H1 (cell line): ENCODE measurements around the gene ME3. TPM values are rescaled to one million over a fixed set of nuclear protein-coding genes. Genes with fewer than 3 reads are reported as not detected.
"Not testable (repeated sequence)": the region's sequence is repeated elsewhere in the genome, so short reads cannot be mapped to it uniquely, and the experiment has no call there.

Experiments
- CTCF ChIA-PET: fragments of 300-600 bp; sonication (Branson Sonifier 250); formaldehyde crosslinking; loops from one replicate; lab custom pipeline; 2021; ENCODE audit not compliant: partially characterized antibody; lab: Charles Lee
- POLR2A ChIA-PET: fragments of 300-600 bp; sonication (Branson Sonifier 250); formaldehyde crosslinking; loops from one replicate; lab custom pipeline; 2021; ENCODE audit warnings: inconsistent platforms; ENCODE audit not compliant: partially characterized antibody; lab: Charles Lee
- DNase-seq, 2 experiments: peaks; one replicate each; pipeline versions ENCODE4 v3.0.0 to v3.0.0-alpha.2; 2010 to 2022; ENCODE audit warnings: low spot score in 2 of 2, low read depth in 1 of 2, mixed read lengths in 1 of 2
- FAIRE-seq: peaks from 2 replicates; lab custom pipeline; 2011; peaks lifted over from hg19 to GRCh38; lab: Jason Lieb, UNC
- H2AFZ ChIP-seq: 2 replicates; pipeline ENCODE4 v1.8.1; 2012; ENCODE audit warnings: low read length, inconsistent platforms
- H2AK5ac ChIP-seq: 2 replicates; pipeline ENCODE4 v1.6.1; 2013; ENCODE audit warnings: low read depth, low read length
- H2BK120ac ChIP-seq: replicated peaks from 2 replicates; pipeline ENCODE3; 2013; ENCODE audit warnings: low read depth, low read length, inconsistent platforms
- H2BK12ac ChIP-seq: 2 replicates; pipeline ENCODE4 v1.6.1; 2013; ENCODE audit warnings: low read depth, low read length
- H2BK15ac ChIP-seq: 2 replicates; pipeline ENCODE4 v1.6.1; 2013; ENCODE audit warnings: low read length
- H2BK20ac ChIP-seq: 2 replicates; pipeline ENCODE4 v1.6.1; 2013; ENCODE audit warnings: low read length
- H2BK5ac ChIP-seq: 2 replicates; pipeline ENCODE4 v1.6.1; 2013; ENCODE audit warnings: low read depth, low read length
- H3K14ac ChIP-seq: 2 replicates; pipeline ENCODE4 v1.6.1; 2013; ENCODE audit warnings: inconsistent platforms; ENCODE audit not compliant: insufficient read length
- H3K18ac ChIP-seq: 2 replicates; pipeline ENCODE4 v1.6.1; 2013; ENCODE audit warnings: low read length; ENCODE audit errors: extremely low read depth
- H3K23ac ChIP-seq: 2 replicates; pipeline ENCODE4 v1.6.1; 2013; ENCODE audit warnings: inconsistent platforms; ENCODE audit not compliant: insufficient read length
- H3K23me2 ChIP-seq: 2 replicates; pipeline ENCODE4 v1.6.1; 2013; ENCODE audit warnings: low read depth, low read length
- H3K27ac ChIP-seq: 2 replicates; pipeline ENCODE4 v1.6.1; 2011; ENCODE audit warnings: low read depth, low read length, inconsistent platforms
- H3K27me3 ChIP-seq, 4 experiments: replicated peaks in 1 of 4; 1 replicate in 1 of 4; 2 replicates in 3 of 4; pipeline versions ENCODE4 v1.6.1 to v1.8.1; 2011 to 2013; ENCODE audit warnings: low read length in 3 of 4, mild to moderate bottlenecking in 3 of 4, inconsistent platforms in 2 of 4, mixed read lengths in 2 of 4, moderate library complexity in 1 of 4; ENCODE audit not compliant: control insufficient read depth in 3 of 4, insufficient read depth in 3 of 4; ENCODE audit errors: extremely low read depth in 1 of 4
- H3K36me3 ChIP-seq, 4 experiments: 2 replicates each; pipeline versions ENCODE4 v1.6.1 to v1.8.1; 2011 to 2013; ENCODE audit warnings: mild to moderate bottlenecking in 4 of 4, low read length in 3 of 4, moderate library complexity in 2 of 4, control low read depth in 1 of 4, inconsistent platforms in 1 of 4; ENCODE audit not compliant: insufficient read depth in 4 of 4, control insufficient read depth in 2 of 4
- H3K4ac ChIP-seq: replicated peaks from 2 replicates; pipeline ENCODE3; 2013; ENCODE audit warnings: low read length, low read depth, mixed read lengths, inconsistent platforms; ENCODE audit not compliant: insufficient read length
- H3K4me1 ChIP-seq, 4 experiments: replicated peaks in 1 of 4; 1 replicate in 1 of 4; 2 replicates in 3 of 4; pipeline versions ENCODE4 v1.6.1 to v1.8.1; 2011 to 2013; ENCODE audit warnings: low read length in 3 of 4, inconsistent platforms in 2 of 4, mixed read lengths in 1 of 4; ENCODE audit not compliant: insufficient read depth in 4 of 4, control insufficient read depth in 3 of 4
- H3K4me2 ChIP-seq, 2 experiments: 2 replicates each; pipeline versions ENCODE4 v1.6.1 to v1.8.1; 2011 to 2013; ENCODE audit warnings: low read depth in 2 of 2, low read length in 2 of 2, control low read depth in 1 of 2, inconsistent platforms in 1 of 2, mild to moderate bottlenecking in 1 of 2; ENCODE audit not compliant: insufficient read depth in 1 of 2
- H3K4me3 ChIP-seq, 4 experiments: fragments of 200-600, 300-600 bp in 1 of 4; sonication (generic), shearing (Covaris generic), sonication (Bioruptor Twin) in 1 of 4; 2 replicates each; pipeline versions ENCODE4 v1.5.1 to v1.8.1; 2011 to 2016; ENCODE audit warnings: low read length in 4 of 4, low read depth in 3 of 4, control low read depth in 2 of 4, inconsistent platforms in 2 of 4, mild to moderate bottlenecking in 2 of 4, mixed read lengths in 1 of 4, moderate library complexity in 1 of 4; ENCODE audit not compliant: insufficient read depth in 2 of 4; ENCODE audit errors: extremely low read depth in 1 of 4
- H3K56ac ChIP-seq: replicated peaks from 2 replicates; pipeline ENCODE3; 2013; ENCODE audit warnings: low read depth, mild to moderate bottlenecking, mixed read lengths, low read length, inconsistent platforms; ENCODE audit not compliant: insufficient read length
- H3K79me1 ChIP-seq: 2 replicates; pipeline ENCODE4 v1.6.1; 2013; ENCODE audit warnings: low read depth, low read length, control low read depth
- H3K79me2 ChIP-seq, 2 experiments: 2 replicates each; pipeline versions ENCODE4 v1.6.1 to v1.8.1; 2012 to 2013; ENCODE audit warnings: low read length in 2 of 2, mild to moderate bottlenecking in 2 of 2, inconsistent platforms in 1 of 2; ENCODE audit not compliant: insufficient read depth in 2 of 2, control insufficient read depth in 1 of 2
- H3K9ac ChIP-seq, 4 experiments: replicated peaks in 1 of 4; 1 replicate in 1 of 4; 2 replicates in 3 of 4; pipeline versions ENCODE4 v1.6.1 to v1.8.1; 2011 to 2013; ENCODE audit warnings: low read depth in 3 of 4, low read length in 3 of 4, control low read depth in 2 of 4, mild to moderate bottlenecking in 2 of 4, moderate library complexity in 2 of 4, inconsistent platforms in 1 of 4; ENCODE audit errors: extremely low read depth in 1 of 4
- H3K9me3 ChIP-seq, 2 experiments: 2 replicates each; pipeline versions ENCODE4 v1.6.1 to v1.8.1; 2012 to 2013; ENCODE audit warnings: mild to moderate bottlenecking in 2 of 2, moderate library complexity in 2 of 2, control low read depth in 1 of 2, inconsistent platforms in 1 of 2, low read depth in 1 of 2, low read length in 1 of 2, mixed read lengths in 1 of 2; ENCODE audit not compliant: insufficient read depth in 2 of 2
- H4K20me1 ChIP-seq, 2 experiments: replicated peaks in 1 of 2; 2 replicates each; pipeline versions ENCODE3 to v1.8.1; 2011 to 2013; ENCODE audit warnings: inconsistent platforms in 2 of 2, low read length in 2 of 2, mild to moderate bottlenecking in 1 of 2; ENCODE audit not compliant: insufficient read depth in 2 of 2, control insufficient read depth in 1 of 2
- H4K5ac ChIP-seq: 2 replicates; pipeline ENCODE4 v1.6.1; 2013; ENCODE audit warnings: low read length, low read depth, mixed read lengths, inconsistent platforms; ENCODE audit not compliant: insufficient read length
- H4K8ac ChIP-seq: 2 replicates; pipeline ENCODE4 v1.8.0; 2013; ENCODE audit warnings: mild to moderate bottlenecking, moderate library complexity, low read length, inconsistent platforms; ENCODE audit not compliant: insufficient read depth; ENCODE audit errors: extremely low read depth
- H4K91ac ChIP-seq: replicated peaks from 2 replicates; pipeline ENCODE3; 2013; ENCODE audit warnings: low read length, mixed read lengths, inconsistent platforms; ENCODE audit not compliant: insufficient read length
- SP1 ChIP-seq: IDR thresholded peaks from 2 replicates; pipeline ENCODE4 v1.6.1; 2011; ENCODE audit warnings: low read depth, low read length
- WGBS, 2 experiments: shearing (Covaris generic) in 1 of 2; methylation state at CpG; one replicate each; pipeline versions ENCODE4 v1.1.6 to v1.1.7; 2013 to 2015; ENCODE audit warnings: low lambda C conversion rate in 2 of 2, mixed read lengths in 2 of 2, inconsistent platforms in 1 of 2, low coverage in 1 of 2, missing lambda C conversion rate in 1 of 2; ENCODE audit not compliant: insufficient replicate concordance in 2 of 2, insufficient coverage in 1 of 2, insufficient read length in 1 of 2; ENCODE audit errors: extremely low coverage in 1 of 2, missing lambda C conversion rate in 1 of 2; 5-methylcytosine and 5-hydroxymethylcytosine counted together
- polyA plus RNA-seq, 7 experiments: library from polyadenylated mRNA; depleted of rRNA in 3 of 7; stranded (reverse) in 5 of 7; unstranded in 2 of 7; fragments of >200 nt in 5 of 7; fragments of 200-250 nt in 2 of 7; gene quantifications; 1 replicate in 5 of 7; 2 replicates in 1 of 7; 4 replicates in 1 of 7; pipeline versions ENCODE4 v1.2.1 to v1.2.3, GENCODE V29; 2011 to 2013; ENCODE audit warnings: missing spikeins in 2 of 7, mixed read lengths in 2 of 7
- total RNA-seq: library from RNA; stranded (reverse); fragmentation: NEBNext Ultra II Directional; extraction: Animal tissue kit (Norgen Biotek cat#: 25700); gene quantifications from 2 replicates; pipeline ENCODE4 v1.2.1, GENCODE V29; 2021

ME3 gene
- total and polyA plus RNA-seq, 2 of the 8 experiments (the other 6 are each of a cell fraction or from before 2014, with no cell fraction given): 1.5 to 2.8 TPM

DNA sequence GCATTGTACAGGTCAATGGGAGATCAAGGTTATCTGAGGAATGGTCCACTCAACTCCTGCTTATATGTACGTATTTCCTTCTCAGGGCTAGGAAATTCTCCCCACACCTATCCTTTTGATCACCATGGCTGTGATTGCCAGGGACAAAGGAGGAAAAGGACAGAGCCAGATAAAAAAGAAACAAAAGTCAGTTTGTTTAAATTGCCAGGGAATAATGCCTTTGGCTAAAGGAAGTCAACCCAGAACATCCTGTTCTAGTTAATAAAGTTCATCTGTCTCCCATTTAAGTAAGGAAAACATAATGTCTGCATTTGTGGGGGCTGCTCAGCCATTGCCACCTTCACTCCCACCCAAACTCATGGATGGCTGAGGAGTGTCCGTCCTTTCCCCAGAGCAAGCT, 124.7 kb downstream of the ME3 start:
- WGBS, 2 experiments: 92% methylated on average over 2 of the region's 2 CpGs; no CpG with 5 or more reads in 1 of the 2 experiments
- Histone ChIP-seq H4K8ac (no peak overlapping the region), H4K5ac (no peak overlapping the region), H3K79me1 (no peaks in the 10 kb centered on the region), H3K9ac (no peak overlapping the region), H4K91ac (no peak overlapping the region), H3K79me2 (no peaks in the 10 kb centered on the region), H2BK12ac (no peak overlapping the region), H2BK5ac (no peak overlapping the region), H3K56ac (no peak overlapping the region), H2BK20ac (no peak overlapping the region), H2AFZ (no peak overlapping the region), H3K27ac (no peak overlapping the region), H3K23me2 (no peaks in the 10 kb centered on the region), H3K4me3 (no peak overlapping the region), H3K4me2 (no peak overlapping the region), H3K4ac (no peak overlapping the region), H3K4me1 (peaks cover 0 to 4% (median 1%) of the 10 kb centered on the region in 4 experiments; a peak in 2 of 7 replicates), H3K23ac (no peak overlapping the region), H3K36me3 (no peaks in the 10 kb centered on the region), H3K18ac (no peak overlapping the region), H3K9me3 (no peaks in the 10 kb centered on the region), H3K14ac (no peak overlapping the region)
- DNase-seq (no peak), FAIRE-seq (no peak)
- ChIA-PET POLR2A (interaction anchor here (0.9 kb wide), 1 partner anchor 11 kb away, joined by 3 read pairs; no protein-coding TSS in a partner anchor), CTCF (interaction anchor here (0.6 to 1.7 kb wide), 3 partner anchors 24 to 267 kb away, joined by 3 to 5 read pairs (median 4); no protein-coding TSS in a partner anchor)
- TF ChIP-seq SP1: no peak
- TF ChIP-seq, all 59 proteins: peak for 0
- H4K20me1 ChIP-seq: no peaks in the 10 kb centered on the region
- no peak overlapping the region for H2AK5ac ChIP-seq
- H2BK15ac ChIP-seq: no peak overlapping the region
- H3K27me3 ChIP-seq: no peaks in the 10 kb centered on the region
- no peak overlapping the region for H2BK120ac ChIP-seq

DNA sequence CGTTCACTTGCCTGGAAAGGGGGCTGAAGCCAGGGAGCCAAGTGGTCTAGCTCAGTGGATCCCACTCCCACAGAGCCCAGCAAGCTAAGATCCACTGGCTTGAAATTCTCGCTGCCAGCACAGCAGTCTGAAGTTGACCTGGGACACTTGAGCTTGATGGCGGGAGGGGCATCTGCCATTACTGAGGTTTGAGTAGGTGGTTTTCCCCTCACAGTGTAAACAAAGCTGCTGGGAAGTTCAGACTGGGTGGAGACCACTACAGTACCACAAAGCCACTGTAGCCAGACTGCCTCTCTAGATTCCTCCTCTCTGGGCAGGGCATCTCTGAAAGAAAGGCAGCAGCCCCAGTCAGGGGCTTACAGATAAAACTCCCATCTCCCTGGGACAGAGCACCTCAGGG, 131.1 kb downstream of the ME3 start:
- H3K14ac ChIP-seq, H3K4ac ChIP-seq, H3K36me3 ChIP-seq, H2BK15ac ChIP-seq, H3K9ac ChIP-seq, H3K4me3 ChIP-seq, H3K4me2 ChIP-seq, DNase-seq, H3K23me2 ChIP-seq, H3K4me1 ChIP-seq, H3K9me3 ChIP-seq, FAIRE-seq, POLR2A ChIA-PET, H2AK5ac ChIP-seq, H3K56ac ChIP-seq, H4K8ac ChIP-seq, H2BK5ac ChIP-seq, H2BK12ac ChIP-seq, H4K20me1 ChIP-seq, H4K5ac ChIP-seq, H3K27me3 ChIP-seq, H2BK120ac ChIP-seq, H2BK20ac ChIP-seq, H3K79me1 ChIP-seq, H4K91ac ChIP-seq, H3K23ac ChIP-seq, H3K18ac ChIP-seq, H3K27ac ChIP-seq, H3K79me2 ChIP-seq, H2AFZ ChIP-seq: not testable (repeated sequence)
- CTCF ChIA-PET: interaction anchor here (1.0 to 1.5 kb wide), 2 partner anchors 22 to 76 kb away, joined by 3 read pairs; no protein-coding TSS in a partner anchor
- WGBS, 2 experiments: 91% methylated on average over 3 of the region's 3 CpGs; no CpG with 5 or more reads in 1 of the 2 experiments
